ENCODE results near the gene MLXIP. TPM values are rescaled to one million over a fixed set of nuclear protein-coding genes. Genes with fewer than 3 reads are reported as not detected.

The MLXIP gene
- total and polyA plus RNA-seq, 2 of the 13 experiments (the other 11 are each of a cell fraction or from before 2014, with no cell fraction given): 5.3 to 6.7 TPM

DNA sequence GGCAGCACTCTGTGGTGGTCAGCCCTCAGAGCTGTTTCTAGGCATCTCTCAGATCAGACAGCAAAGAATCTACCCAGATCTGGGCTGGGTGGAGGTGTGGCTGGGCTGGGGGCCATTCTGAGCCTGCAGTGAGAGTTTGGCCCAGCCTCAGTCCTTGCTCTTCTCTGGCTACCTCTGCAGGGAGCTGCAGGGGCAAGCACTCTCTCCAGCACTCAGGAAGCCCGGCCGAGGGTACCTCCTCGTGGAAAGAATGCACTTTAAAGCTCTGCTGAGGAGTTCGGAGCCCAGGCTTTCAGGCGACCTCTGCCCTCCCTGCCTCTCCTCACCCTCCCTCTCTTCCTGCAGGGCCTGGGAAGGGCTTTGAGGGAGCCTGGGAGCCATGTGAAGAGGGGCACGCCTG, 64.3 kb downstream of the MLXIP start:
- Histone ChIP-seq H3K4me3 (replicated peaks in 1 of 3; ENCODE audit: insufficient read depth in 1 of 3, low read depth in 2 of 3, low read length in 3 of 3) (no peak overlapping the region), H3K9me3 (ENCODE audit: low read length) (no peaks in the 10 kb centered on the region), H4K20me1 (ENCODE audit: insufficient read depth, low read length) (no peaks in the 10 kb centered on the region), H3K4me2 (ENCODE audit: low read depth, low read length) (no peak overlapping the region), H3K27me3 (ENCODE audit: control insufficient read depth in 1 of 2, insufficient read depth in 2 of 2, low read length in 2 of 2) (no peaks in the 10 kb centered on the region), H3K9ac (ENCODE audit: insufficient read depth, low read depth, low read length) (no peak overlapping the region), H3K4me1 (ENCODE audit: insufficient read depth, low read length) (no peaks in the 10 kb centered on the region), H2AFZ (ENCODE audit: low read length) (no peak overlapping the region), H3K36me3 (replicated peaks in 1 of 2; ENCODE audit: control insufficient read depth in 1 of 2, insufficient read depth in 2 of 2, low read length in 2 of 2) (peaks cover 8 to 9% of the 10 kb centered on the region in 2 experiments; a peak in 2 of 5 replicates), H3K27ac (ENCODE audit: extremely low read length, insufficient read depth, low read length) (no peak overlapping the region), H3K79me2 (ENCODE audit: insufficient read depth, low read length) (no peaks in the 10 kb centered on the region)
- POLR2A ChIA-PET: no interaction called here
- TF ChIP-seq ZNF34 (CRISPR knock-in tag; IDR thresholded peaks at IDR 0.05; ENCODE audit: borderline replicate concordance) (no peak), KAT2B (IDR thresholded peaks at IDR 0.05; ENCODE audit: borderline replicate concordance, low read depth, low read length) (no peak), SUZ12 (IDR thresholded peaks at IDR 0.05; ENCODE audit: low read depth, low read length) (no peak), LCORL (IDR thresholded peaks at IDR 0.05) (no peak), LCORL (CRISPR knock-in tag; IDR thresholded peaks at IDR 0.05) (no peak), GATAD2A (CRISPR knock-in tag; IDR thresholded peaks at IDR 0.05) (no peak), NR3C1 (CRISPR knock-in tag; IDR thresholded peaks at IDR 0.05) (no peak), SETDB1 (CRISPR knock-in tag; IDR thresholded peaks at IDR 0.05; ENCODE audit: borderline replicate concordance) (no peak), DPF2 (CRISPR knock-in tag; IDR thresholded peaks at IDR 0.05; ENCODE audit: borderline replicate concordance, low read depth) (no peak), ZBTB2 (CRISPR knock-in tag; IDR thresholded peaks at IDR 0.05; ENCODE audit: low read depth) (no peak), RBAK (CRISPR knock-in tag; IDR thresholded peaks at IDR 0.05) (no peak), FLYWCH1 (CRISPR knock-in tag; IDR thresholded peaks at IDR 0.05) (no peak)
- ATAC-seq (no peak), DNase-seq (ENCODE audit: low spot score) (no peak), FAIRE-seq (no peak)
- WGBS (ENCODE audit: low lambda C conversion rate): 100% methylated on average over 1 of the region's 6 CpGs
- intact Hi-C loops (cut with micrococcal nuclease; ENCODE audit: unreplicated experiment) (no loop called here), in situ Hi-C loops (cut with HindIII; ENCODE audit: extremely low pct_ligation_motif_present, low pct_unique_long_range_greater_than_20kb) (loop anchor here (5.0 kb wide), 1 partner anchor 54 kb away; no protein-coding TSS in a partner anchor)
- BruUV-seq (replicated peaks): no TSS peak
- CTCF ChIA-PET (ENCODE audit: low intra/inter-chr PET ratio, low total read pairs): no interaction called here
